ENCODE data around the gene CD200R1.

The CD200R1 gene

GRCh38 chr3:113006359-113007056, 31.6 kb upstream of the CD200R1 start:
- DNase-seq (ENCODE audit: low read depth in 2 of 2) = no peak
- no peak for TF ChIP-seq CTCF (IDR thresholded peaks at IDR 0.05; ENCODE audit: low read depth, low read length)
- H3K4me3 ChIP-seq (replicated peaks in 1 of 2; ENCODE audit: low read depth in 2 of 2, low read length in 2 of 2) = no peak overlapping the region

- H3K4me3 ChIP-seq (replicated peaks in 1 of 2; ENCODE audit: low read depth in 2 of 2, low read length in 2 of 2) = no peak overlapping the region
- no peak for TF ChIP-seq CTCF (IDR thresholded peaks at IDR 0.05; ENCODE audit: low read depth, low read length)
- no peak for DNase-seq (ENCODE audit: low read depth in 2 of 2)
Measured at GRCh38 chr3:113005611-113006010, 30.7 kb upstream of the CD200R1 start.

GRCh38 chr3:113002679-113003078, 27.8 kb upstream of the CD200R1 start:
- no peak overlapping the region for H3K4me3 ChIP-seq (replicated peaks in 1 of 2; ENCODE audit: low read depth in 2 of 2, low read length in 2 of 2)
- DNase-seq (ENCODE audit: low read depth in 2 of 2) = no peak
- TF ChIP-seq CTCF (IDR thresholded peaks at IDR 0.05; ENCODE audit: low read depth, low read length) = no peak

GRCh38 chr3:113002037-113002436, 27.1 kb upstream of the CD200R1 start:
- no peak overlapping the region for H3K4me3 ChIP-seq (replicated peaks in 1 of 2; ENCODE audit: low read depth in 2 of 2, low read length in 2 of 2)
- TF ChIP-seq CTCF (IDR thresholded peaks at IDR 0.05; ENCODE audit: low read depth, low read length) = no peak
- DNase-seq (ENCODE audit: low read depth in 2 of 2) = no peak

GRCh38 chr3:113000691-113001090, 25.8 kb upstream of the CD200R1 start:
- TF ChIP-seq CTCF (IDR thresholded peaks at IDR 0.05; ENCODE audit: low read depth, low read length) = no peak
- no peak overlapping the region for H3K4me3 ChIP-seq (replicated peaks in 1 of 2; ENCODE audit: low read depth in 2 of 2, low read length in 2 of 2)
- DNase-seq (ENCODE audit: low read depth in 2 of 2) = no peak

- H3K4me3 ChIP-seq (replicated peaks in 1 of 2; ENCODE audit: low read depth in 2 of 2, low read length in 2 of 2) = no peak overlapping the region
- DNase-seq (ENCODE audit: low read depth in 2 of 2) = no peak
- no peak for TF ChIP-seq CTCF (IDR thresholded peaks at IDR 0.05; ENCODE audit: low read depth, low read length)
Measured at GRCh38 chr3:112995800-112996199, 20.9 kb upstream of the CD200R1 start.

Measured in cardiac fibroblast (primary cell).